NCI-H1417 treated with DMSO at 0.1 percent for 48 hours (cell line): Measurements from ENCODE around the gene HS3ST5.
"Not testable (repeated sequence)": the region's sequence is repeated elsewhere in the genome, so short reads cannot be mapped to it uniquely, and the experiment has no call there.

Experiments used
- DNase-seq: peaks from one replicate; lab custom pipeline; 2025; lab: John Stamatoyannopoulos, UW

Gene HS3ST5

GRCh38 chr6:114276783-114277182, 66.0 kb downstream of the HS3ST5 start:
- DNase-seq = no peak

GRCh38 chr6:114274836-114275235, 68.0 kb downstream of the HS3ST5 start:
- DNase-seq = no peak

GRCh38 chr6:114272582-114272981, 70.2 kb downstream of the HS3ST5 start:
- DNase-seq = no peak

GRCh38 chr6:114271405-114271804, 71.4 kb downstream of the HS3ST5 start:
- no peak for DNase-seq

- no peak for DNase-seq
These were observed 74.9 kb downstream of the HS3ST5 start for GRCh38 chr6:114267897-114268296.

- no peak for DNase-seq
These were observed 82.0 kb downstream of the HS3ST5 start for GRCh38 chr6:114260810-114261209.

- no peak for DNase-seq
These were observed 84.4 kb downstream of the HS3ST5 start for GRCh38 chr6:114258376-114258775.

- no peak for DNase-seq
These were observed 89.4 kb downstream of the HS3ST5 start for GRCh38 chr6:114253431-114253830.

- no peak for DNase-seq
These were observed 93.3 kb downstream of the HS3ST5 start for GRCh38 chr6:114249522-114249921.

- DNase-seq = no peak
These were observed 95.7 kb downstream of the HS3ST5 start for GRCh38 chr6:114247101-114247500.

- DNase-seq = no peak
These were observed 102.0 kb downstream of the HS3ST5 start for GRCh38 chr6:114240796-114241195.

GRCh38 chr6:114228675-114229074, 114.1 kb downstream of the HS3ST5 start:
- DNase-seq = no peak

GRCh38 chr6:114227944-114228468, 114.8 kb downstream of the HS3ST5 start:
- DNase-seq = no peak

GRCh38 chr6:114220241-114220640, 122.6 kb downstream of the HS3ST5 start:
- no peak for DNase-seq

- no peak for DNase-seq
These were observed 124.1 kb downstream of the HS3ST5 start for GRCh38 chr6:114218437-114219340.

GRCh38 chr6:114217996-114218395, 124.8 kb downstream of the HS3ST5 start:
- not testable (repeated sequence) for DNase-seq

GRCh38 chr6:114216789-114217467, 125.9 kb downstream of the HS3ST5 start:
- no peak for DNase-seq

GRCh38 chr6:114210467-114210866, 132.4 kb downstream of the HS3ST5 start:
- DNase-seq = no peak

- DNase-seq = no peak
These were observed 139.4 kb downstream of the HS3ST5 start for GRCh38 chr6:114203460-114203859.

GRCh38 chr6:114202389-114202788, 140.4 kb downstream of the HS3ST5 start:
- DNase-seq = no peak

GRCh38 chr6:114200891-114201290, 141.9 kb downstream of the HS3ST5 start:
- DNase-seq = no peak

- DNase-seq = no peak
These were observed 147.0 kb downstream of the HS3ST5 start for GRCh38 chr6:114195631-114196403.
